HG03521 (cell line): ENCODE results near the gene ZFP82.

Source experiments
- ATAC-seq: cut with Tn5 transposase; IDR thresholded peaks from one replicate; pipeline ENCODE4 v1.9.1; 2021; ENCODE audit warnings: mild to moderate bottlenecking, moderate library complexity; ENCODE audit not compliant: unreplicated experiment

The ZFP82 gene

GRCh38 chr19:36373638-36374156 is 44.7 kb downstream of the ZFP82 start:
- ATAC-seq: no peak

DNA sequence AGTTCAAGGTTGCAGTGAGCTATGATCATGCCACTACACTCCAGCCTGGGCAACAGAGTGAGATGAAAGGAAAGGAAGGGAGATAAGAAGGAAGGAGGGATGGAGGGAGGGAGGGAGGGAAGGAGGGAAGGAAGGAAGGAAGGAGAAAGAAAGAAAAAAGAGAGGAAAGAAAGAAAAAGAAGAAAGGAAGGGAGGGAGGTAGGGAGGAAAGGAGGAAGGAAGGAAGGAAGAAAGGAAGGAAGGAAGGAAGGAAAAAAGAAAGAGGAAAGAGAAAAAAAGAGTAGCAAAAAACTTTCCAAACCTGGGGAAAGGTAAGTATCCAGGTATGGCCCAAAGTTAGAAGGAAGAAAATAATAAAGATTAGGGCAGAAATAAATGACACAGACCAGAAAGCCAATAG is 46.6 kb downstream of the ZFP82 start:
- no peak for ATAC-seq

GRCh38 chr19:36363845-36364244 is 54.6 kb downstream of the ZFP82 start:
- no peak for ATAC-seq
